Calu3 (cell line): ENCODE measurements around the gene ZNF638. TPM values are rescaled to one million over a fixed set of nuclear protein-coding genes. Genes with fewer than 3 reads are reported as not detected.

Experiments
- BruUV-seq: library from RNA; stranded (reverse); fragments of 400-500 nt; replicated peaks from 2 replicates; lab custom pipeline; 2021; lab: Mats Ljungman, UMichigan
- CTCF ChIA-PET: fragments of 300-600 bp; sonication (Branson Sonifier 250); formaldehyde crosslinking; loops from one replicate; lab custom pipeline; 2022; ENCODE audit warnings: antibody characterized with exemption; lab: Charles Lee
- DNase-seq: peaks from one replicate; pipeline ENCODE4 v3.0.0; 2022
- H3K27ac Mint-ChIP-seq: one replicate; pipeline ENCODE4 v1.8.0; 2022; ENCODE audit warnings: mixed read lengths; ENCODE audit not compliant: unreplicated experiment
- H3K27me3 Mint-ChIP-seq: one replicate; pipeline ENCODE4 v1.8.0; 2022; ENCODE audit warnings: mixed read lengths; ENCODE audit not compliant: unreplicated experiment
- H3K36me3 Mint-ChIP-seq: one replicate; pipeline ENCODE4 v1.8.0; 2022; ENCODE audit warnings: mild to moderate bottlenecking, moderate library complexity, mixed read lengths; ENCODE audit not compliant: insufficient read depth, unreplicated experiment
- H3K4me1 Mint-ChIP-seq: one replicate; pipeline ENCODE4 v1.8.0; 2022; ENCODE audit warnings: mild to moderate bottlenecking, low read depth, mixed read lengths; ENCODE audit not compliant: unreplicated experiment
- H3K4me3 Mint-ChIP-seq: one replicate; pipeline ENCODE4 v1.8.0; 2022; ENCODE audit warnings: mild to moderate bottlenecking, low read depth, moderate library complexity, mixed read lengths; ENCODE audit not compliant: unreplicated experiment
- H3K9me3 Mint-ChIP-seq: one replicate; pipeline ENCODE4 v1.8.0; 2022; ENCODE audit warnings: low read depth, mixed read lengths; ENCODE audit not compliant: unreplicated experiment
- CTCF ChIP-seq: fragments of 200-600 bp; IDR thresholded peaks from one replicate; pipeline ENCODE4 v1.8.0; 2022; ENCODE audit warnings: antibody characterized with exemption; ENCODE audit not compliant: unreplicated experiment
- intact Hi-C: fragments of 100-400 bp; cut with micrococcal nuclease; formaldehyde crosslinking; loops from one replicate; pipeline ENCODE4 v1.10.0; 2022; ENCODE audit not compliant: unreplicated experiment
- total RNA-seq: library from RNA; stranded (reverse); gene quantifications from 2 replicates; pipeline ENCODE4 v1.2.3, GENCODE V29; 2022

ZNF638 gene
- total RNA-seq, 1 experiment from 2014 or later = 132 TPM

- CTCF ChIA-PET = interaction anchor here (0.7 kb wide), 1 partner anchor 13 kb away, joined by 4 read pairs; the partner anchor contains the start of gene DYSF
- intact Hi-C loops = no loop called here
- no peak overlapping the region for H3K27ac Mint-ChIP-seq
These were observed 134.3 kb downstream of the ZNF638 start for GRCh38 chr2:71465961-71466300.

GRCh38 chr2:71466301-71467179 is 135.0 kb downstream of the ZNF638 start:
- H3K4me3 Mint-ChIP-seq = no peak overlapping the region
- no peaks in the 10 kb centered on the region for H3K9me3 Mint-ChIP-seq
- peaks cover 8% of the 10 kb centered on the region for H3K4me1 Mint-ChIP-seq
- DNase-seq = peak; percentile 54
- H3K27ac Mint-ChIP-seq = no peak overlapping the region
- no TSS peak for BruUV-seq
- TF ChIP-seq CTCF = no peak
- CTCF ChIA-PET = interaction anchor here (0.6 to 1.5 kb wide), 3 partner anchors 12 to 135 kb away, joined by 3 to 4 read pairs (median 3); partner anchors contain the start of genes DYSF and ZNF638
- intact Hi-C loops = no loop called here
- peaks cover 25% of the 10 kb centered on the region for H3K27me3 Mint-ChIP-seq
- H3K36me3 Mint-ChIP-seq = peaks cover 6% of the 10 kb centered on the region

More at GRCh38 chr2:71465961-71466300, 134.3 kb downstream of the ZNF638 start:
- Mint-ChIP-seq H3K27me3 (peaks cover 25% of the 10 kb centered on the region), H3K36me3 (peaks cover 6% of the 10 kb centered on the region), H3K9me3 (no peaks in the 10 kb centered on the region), H3K4me1 (peaks cover 8% of the 10 kb centered on the region), H3K4me3 (no peak overlapping the region)
- BruUV-seq = no TSS peak
- TF ChIP-seq CTCF = no peak
- DNase-seq = no peak

GRCh38 chr2:71467180-71467815 is 135.7 kb downstream of the ZNF638 start:
- H3K9me3 Mint-ChIP-seq = no peaks in the 10 kb centered on the region
- BruUV-seq = no TSS peak
- H3K36me3 Mint-ChIP-seq = peaks cover 6% of the 10 kb centered on the region
- H3K27ac Mint-ChIP-seq = no peak overlapping the region
- CTCF ChIA-PET = interaction anchor here (0.6 to 1.5 kb wide), 2 partner anchors 12 to 136 kb away, joined by 3 read pairs; partner anchors contain the start of gene ZNF638
- no peak for TF ChIP-seq CTCF
- H3K27me3 Mint-ChIP-seq = peaks cover 25% of the 10 kb centered on the region
- intact Hi-C loops = no loop called here
- H3K4me1 Mint-ChIP-seq = peaks cover 8% of the 10 kb centered on the region
- H3K4me3 Mint-ChIP-seq = no peak overlapping the region
- no peak for DNase-seq

- TF ChIP-seq CTCF = no peak
- no peak for DNase-seq
- no TSS peak for BruUV-seq
- Mint-ChIP-seq H3K4me3 (no peak overlapping the region), H3K36me3 (peaks cover 6% of the 10 kb centered on the region), H3K9me3 (no peaks in the 10 kb centered on the region), H3K4me1 (peaks cover 8% of the 10 kb centered on the region), H3K27me3 (peaks cover 25% of the 10 kb centered on the region), H3K27ac (no peak overlapping the region)
- intact Hi-C loops = no loop called here
- CTCF ChIA-PET = interaction anchor here (0.6 to 1.5 kb wide), 2 partner anchors 14 to 65 kb away, joined by 3 read pairs; no protein-coding TSS in a partner anchor
These were observed 136.9 kb downstream of the ZNF638 start for GRCh38 chr2:71468279-71469015.
